Effector memory CD8-positive, alpha-beta T cell (primary cell): Measurements from ENCODE around the gene ADAMTSL3.

ENCODE experiments used
- ATAC-seq: fragments of 150-1000 bp; cut with Tn5 transposase; replicated peaks from 2 replicates; pipeline ENCODE4 v1.10.0; 2021; ENCODE audit warnings: mild to moderate bottlenecking, moderate library complexity
- DNase-seq, 3 experiments: peaks; one replicate each; pipeline ENCODE4 v3.0.0; 2021
- H3K27ac Mint-ChIP-seq, 2 donors: one replicate each; pipeline ENCODE4 v1.8.0; 2022; ENCODE audit warnings: mild to moderate bottlenecking in 2 of 2, mixed read lengths in 2 of 2, moderate library complexity in 2 of 2
- H3K27me3 Mint-ChIP-seq, 2 donors: one replicate each; pipeline ENCODE4 v1.8.0; 2022; ENCODE audit warnings: mixed read lengths in 2 of 2
- H3K36me3 Mint-ChIP-seq: one replicate; pipeline ENCODE4 v1.8.0; 2022; ENCODE audit warnings: mild to moderate bottlenecking, moderate library complexity, mixed read lengths; ENCODE audit not compliant: insufficient read depth
- H3K4me1 Mint-ChIP-seq, 2 donors: one replicate each; pipeline ENCODE4 v1.8.0; 2022; ENCODE audit warnings: low read depth in 2 of 2, mixed read lengths in 2 of 2
- H3K4me3 Mint-ChIP-seq, 2 donors: one replicate each; pipeline ENCODE4 v1.8.0; 2022; ENCODE audit warnings: mild to moderate bottlenecking in 2 of 2, mixed read lengths in 2 of 2, moderate library complexity in 2 of 2
- H3K9me3 Mint-ChIP-seq, 2 donors: one replicate each; pipeline ENCODE4 v1.8.0; 2022; ENCODE audit warnings: mixed read lengths in 2 of 2
- total RNA-seq, 9 experiments: gene quantifications; one replicate each; lab custom pipeline; 2026; lab: John Stamatoyannopoulos, UW

ADAMTSL3 gene
- 0 to 0.30 (median 0) reads per million in 9 experiments for total RNA-seq

- ATAC-seq: no peak
- Mint-ChIP-seq H3K36me3 (no peaks in the 10 kb centered on the region), H3K27ac (no peak within 1 kb of the TSS), H3K9me3 (peaks cover 3% of the 10 kb centered on the region in 2 donors), H3K27me3 (peaks cover 0 to 36% of the 10 kb centered on the region in 2 donors), H3K4me3 (no peak within 1 kb of the TSS), H3K4me1 (no peaks in the 10 kb centered on the region)
- DNase-seq: no peak
Observed at GRCh38 chr15:83653639-83654378, at the start of gene ADAMTSL3. Gene ADAMTSL3 (plus strand): TSS chr15:83654123. CDS start chr15:83655762, 1,639 bp downstream.

- H3K36me3 Mint-ChIP-seq: no peaks in the 10 kb centered on the region
- no peak for ATAC-seq
- H3K4me1 Mint-ChIP-seq: no peaks in the 10 kb centered on the region
- H3K27me3 Mint-ChIP-seq: peaks cover 0 to 12% of the 10 kb centered on the region in 2 donors
- peaks cover 2 to 19% of the 10 kb centered on the region in 2 donors for H3K9me3 Mint-ChIP-seq
- no peak overlapping the region for H3K4me3 Mint-ChIP-seq
- H3K27ac Mint-ChIP-seq: no peak overlapping the region
- no peak for DNase-seq
Observed at GRCh38 chr15:83604549-83604948, 49.4 kb upstream of the ADAMTSL3 start.

GRCh38 chr15:83605111-83605945, 48.6 kb upstream of the ADAMTSL3 start:
- no peak overlapping the region for H3K27ac Mint-ChIP-seq
- H3K9me3 Mint-ChIP-seq: peaks cover 2 to 13% of the 10 kb centered on the region in 2 donors
- no peaks in the 10 kb centered on the region for H3K4me1 Mint-ChIP-seq
- DNase-seq: no peak
- H3K4me3 Mint-ChIP-seq: no peak overlapping the region
- ATAC-seq: no peak
- H3K36me3 Mint-ChIP-seq: no peaks in the 10 kb centered on the region
- H3K27me3 Mint-ChIP-seq: peaks cover 0 to 12% of the 10 kb centered on the region in 2 donors

GRCh38 chr15:83610132-83610531, 43.8 kb upstream of the ADAMTSL3 start:
- Mint-ChIP-seq H3K27ac (no peak overlapping the region), H3K9me3 (peaks cover 0 to 2% of the 10 kb centered on the region in 2 donors), H3K4me3 (no peak overlapping the region), H3K27me3 (peaks cover 0 to 26% of the 10 kb centered on the region in 2 donors), H3K4me1 (no peaks in the 10 kb centered on the region), H3K36me3 (no peaks in the 10 kb centered on the region)
- DNase-seq (no peak), ATAC-seq (no peak)

GRCh38 chr15:83610901-83611685, 42.8 kb upstream of the ADAMTSL3 start:
- ATAC-seq: no peak
- no peak overlapping the region for H3K4me3 Mint-ChIP-seq
- no peaks in the 10 kb centered on the region for H3K4me1 Mint-ChIP-seq
- H3K27me3 Mint-ChIP-seq: peaks cover 0 to 21% of the 10 kb centered on the region in 2 donors
- H3K36me3 Mint-ChIP-seq: no peaks in the 10 kb centered on the region
- DNase-seq: no peak
- no peak overlapping the region for H3K27ac Mint-ChIP-seq
- H3K9me3 Mint-ChIP-seq: peaks cover 0 to 2% of the 10 kb centered on the region in 2 donors

- peaks cover 0 to 2% of the 10 kb centered on the region in 2 donors for H3K9me3 Mint-ChIP-seq
- H3K27ac Mint-ChIP-seq: no peak overlapping the region
- H3K36me3 Mint-ChIP-seq: no peaks in the 10 kb centered on the region
- no peak overlapping the region for H3K4me3 Mint-ChIP-seq
- DNase-seq (no peak), ATAC-seq (no peak)
- H3K27me3 Mint-ChIP-seq: peaks cover 0 to 21% of the 10 kb centered on the region in 2 donors
- H3K4me1 Mint-ChIP-seq: no peaks in the 10 kb centered on the region
Observed at GRCh38 chr15:83612226-83612625, 41.7 kb upstream of the ADAMTSL3 start.

- Mint-ChIP-seq H3K9me3 (peaks cover 0 to 2% of the 10 kb centered on the region in 2 donors), H3K27ac (no peak overlapping the region), H3K4me1 (no peaks in the 10 kb centered on the region), H3K27me3 (peaks cover 0 to 21% of the 10 kb centered on the region in 2 donors), H3K4me3 (no peak overlapping the region), H3K36me3 (no peaks in the 10 kb centered on the region)
- ATAC-seq (no peak), DNase-seq (no peak)
Observed at GRCh38 chr15:83612898-83613635, 40.9 kb upstream of the ADAMTSL3 start.

- no peaks in the 10 kb centered on the region for H3K4me1 Mint-ChIP-seq
- H3K27ac Mint-ChIP-seq: no peak overlapping the region
- H3K27me3 Mint-ChIP-seq: peaks cover 0 to 21% of the 10 kb centered on the region in 2 donors
- no peak for DNase-seq
- ATAC-seq: no peak
- no peak overlapping the region for H3K4me3 Mint-ChIP-seq
- no peaks in the 10 kb centered on the region for H3K36me3 Mint-ChIP-seq
- peaks cover 0 to 2% of the 10 kb centered on the region in 2 donors for H3K9me3 Mint-ChIP-seq
Observed at GRCh38 chr15:83613714-83614113, 40.2 kb upstream of the ADAMTSL3 start.

- Mint-ChIP-seq H3K36me3 (no peaks in the 10 kb centered on the region), H3K27ac (no peak overlapping the region), H3K9me3 (peaks cover 0 to 5% of the 10 kb centered on the region in 2 donors), H3K27me3 (peaks cover 0 to 16% of the 10 kb centered on the region in 2 donors), H3K4me1 (no peaks in the 10 kb centered on the region), H3K4me3 (no peak overlapping the region)
- ATAC-seq (no peak), DNase-seq (no peak)
Observed at GRCh38 chr15:83616840-83617239, 37.1 kb upstream of the ADAMTSL3 start.

GRCh38 chr15:83626171-83626802, 27.6 kb upstream of the ADAMTSL3 start:
- Mint-ChIP-seq H3K27ac (no peak overlapping the region), H3K27me3 (peaks cover 9 to 14% of the 10 kb centered on the region in 2 donors), H3K9me3 (peaks cover 0 to 5% of the 10 kb centered on the region in 2 donors), H3K4me3 (no peak overlapping the region), H3K4me1 (no peaks in the 10 kb centered on the region), H3K36me3 (no peaks in the 10 kb centered on the region)
- ATAC-seq: no peak
- DNase-seq: no peak

- H3K36me3 Mint-ChIP-seq: no peaks in the 10 kb centered on the region
- no peak for ATAC-seq
Observed at GRCh38 chr15:83631534-83631933, 22.4 kb upstream of the ADAMTSL3 start.

GRCh38 chr15:83643201-83643600, 10.7 kb upstream of the ADAMTSL3 start:
- H3K36me3 Mint-ChIP-seq: peaks cover 2% of the 10 kb centered on the region
- no peak for ATAC-seq
- no peak for DNase-seq
- peaks cover 11 to 18% of the 10 kb centered on the region in 2 donors for H3K9me3 Mint-ChIP-seq
- no peak overlapping the region for H3K27ac Mint-ChIP-seq
- H3K27me3 Mint-ChIP-seq: peaks cover 11 to 12% of the 10 kb centered on the region in 2 donors
- H3K4me1 Mint-ChIP-seq: no peaks in the 10 kb centered on the region
- H3K4me3 Mint-ChIP-seq: no peak overlapping the region

More at GRCh38 chr15:83631534-83631933, 22.4 kb upstream of the ADAMTSL3 start:
- DNase-seq: no peak
- Mint-ChIP-seq H3K27ac (no peak overlapping the region), H3K9me3 (peaks cover under 1 to 7% of the 10 kb centered on the region in 2 donors), H3K4me1 (no peaks in the 10 kb centered on the region), H3K27me3 (peaks cover under 1 to 2% of the 10 kb centered on the region in 2 donors), H3K4me3 (no peak overlapping the region)
